Measurements from ENCODE around the gene PPIF.

DNA sequence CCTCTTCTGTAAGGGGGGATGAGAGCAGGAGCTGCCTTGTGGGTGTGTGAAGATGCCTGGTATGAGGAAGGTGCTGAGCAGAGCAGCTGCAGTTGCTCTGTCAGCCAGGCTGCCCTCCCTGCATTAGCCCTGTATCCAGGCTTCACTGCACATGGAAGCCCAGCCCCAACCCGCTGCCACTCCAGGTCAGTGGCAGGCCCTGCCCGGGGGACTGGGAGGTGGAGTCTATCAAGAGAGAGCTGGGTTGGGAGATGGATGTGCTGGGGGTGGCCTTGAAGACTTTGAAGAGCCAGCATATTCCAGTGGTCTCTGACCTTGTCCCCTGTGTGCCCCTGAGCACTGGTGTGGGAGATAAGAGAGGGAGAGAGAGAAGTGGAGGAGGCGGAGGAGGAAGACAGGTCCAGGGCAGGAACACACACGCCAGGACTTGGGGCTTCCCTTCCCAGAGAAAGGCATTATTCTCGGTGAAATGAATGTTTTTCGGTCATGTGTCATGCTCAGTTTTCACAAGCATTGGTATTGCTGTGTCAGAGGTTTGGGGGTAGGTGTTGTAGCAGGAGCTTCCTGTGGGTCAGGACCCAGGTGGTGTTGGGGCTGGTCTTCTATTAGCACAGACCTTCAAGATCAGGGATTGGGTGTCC, 2.6 kb downstream of the PPIF start:
- no peak for TF ChIP-seq BCL11A (tag by site-specific recombination; IDR thresholded peaks at IDR 0.05; ENCODE audit: low read depth)
- TF ChIP-seq ZNF2 (tag by site-specific recombination; IDR thresholded peaks at IDR 0.05), result no peak
- TF ChIP-seq, protein P1, sequence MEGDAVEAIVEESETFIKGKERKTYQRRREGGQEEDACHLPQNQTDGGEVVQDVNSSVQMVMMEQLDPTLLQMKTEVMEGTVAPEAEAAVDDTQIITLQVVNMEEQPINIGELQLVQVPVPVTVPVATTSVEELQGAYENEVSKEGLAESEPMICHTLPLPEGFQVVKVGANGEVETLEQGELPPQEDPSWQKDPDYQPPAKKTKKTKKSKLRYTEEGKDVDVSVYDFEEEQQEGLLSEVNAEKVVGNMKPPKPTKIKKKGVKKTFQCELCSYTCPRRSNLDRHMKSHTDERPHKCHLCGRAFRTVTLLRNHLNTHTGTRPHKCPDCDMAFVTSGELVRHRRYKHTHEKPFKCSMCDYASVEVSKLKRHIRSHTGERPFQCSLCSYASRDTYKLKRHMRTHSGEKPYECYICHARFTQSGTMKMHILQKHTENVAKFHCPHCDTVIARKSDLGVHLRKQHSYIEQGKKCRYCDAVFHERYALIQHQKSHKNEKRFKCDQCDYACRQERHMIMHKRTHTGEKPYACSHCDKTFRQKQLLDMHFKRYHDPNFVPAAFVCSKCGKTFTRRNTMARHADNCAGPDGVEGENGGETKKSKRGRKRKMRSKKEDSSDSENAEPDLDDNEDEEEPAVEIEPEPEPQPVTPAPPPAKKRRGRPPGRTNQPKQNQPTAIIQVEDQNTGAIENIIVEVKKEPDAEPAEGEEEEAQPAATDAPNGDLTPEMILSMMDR (tag by site-specific recombination; IDR thresholded peaks at IDR 0.05), result no peak
